T-cell (primary cell): ENCODE measurements around the gene SLIT3. TPM values are rescaled to one million over a fixed set of nuclear protein-coding genes. Genes with fewer than 3 reads are reported as not detected.

Experiments
- ATAC-seq, 4 experiments: fragments of 200-7000 bp in 3 of 4; fragments of 150-1000 bp in 1 of 4; cut with Tn5 transposase; replicated peaks in 1 of 4; 1 replicate in 3 of 4; 2 replicates in 1 of 4; pipeline ENCODE4 v1.10.0; 2021; ENCODE audit warnings: moderate library complexity in 3 of 4, mild to moderate bottlenecking in 2 of 4, moderate number of reproducible peaks in 1 of 4
- CTCF ChIA-PET, 2 donors: fragments of 300-600 bp; sonication (Branson Sonifier 250); formaldehyde crosslinking; loops; one replicate each; lab custom pipeline; 2022; ENCODE audit warnings: antibody characterized with exemption in 2 of 2; lab: Charles Lee
- POLR2A ChIA-PET, 2 donors: fragments of 300-600 bp; sonication (Branson Sonifier 250); formaldehyde crosslinking; loops; one replicate each; lab custom pipeline; 2022; ENCODE audit warnings: antibody characterized with exemption in 2 of 2; lab: Charles Lee
- DNase-seq, 35 experiments: peaks; one replicate each; pipeline versions ENCODE4 v3.0.0 to v3.0.0-alpha.2; 2013 to 2023
- H3K27ac ChIP-seq: one replicate; pipeline ENCODE4 v1.5.1; 2013; ENCODE audit warnings: low read length
- H3K27me3 ChIP-seq, 2 experiments: replicated peaks in 1 of 2; 1 replicate in 1 of 2; 2 replicates in 1 of 2; pipeline versions ENCODE4 v1.6.1 to v1.7.0; 2013; ENCODE audit warnings: low read length in 1 of 2, mixed read lengths in 1 of 2; ENCODE audit not compliant: control insufficient read depth in 2 of 2, insufficient read depth in 2 of 2; ENCODE audit errors: extremely low read depth in 1 of 2
- H3K36me3 ChIP-seq, 2 donors: 1 replicate in 1 of 2; 2 replicates in 1 of 2; pipeline versions ENCODE4 v1.6.1 to v1.7.0; 2013; ENCODE audit warnings: low read length in 1 of 2; ENCODE audit not compliant: control insufficient read depth in 2 of 2, insufficient read depth in 1 of 2; ENCODE audit errors: extremely low read depth in 1 of 2
- H3K4me1 ChIP-seq, 2 experiments: 1 replicate in 1 of 2; 2 replicates in 1 of 2; pipeline versions ENCODE4 v1.6.1 to v1.7.0; 2013; ENCODE audit warnings: low read length in 2 of 2, mixed read lengths in 1 of 2; ENCODE audit not compliant: insufficient read depth in 2 of 2, control insufficient read depth in 1 of 2; ENCODE audit errors: extremely low read depth in 1 of 2
- H3K4me3 ChIP-seq, 2 donors: 1 replicate in 1 of 2; 2 replicates in 1 of 2; pipeline versions ENCODE4 v1.5.1 to v1.7.0; 2013; ENCODE audit warnings: mild to moderate bottlenecking in 2 of 2, low read length in 1 of 2, moderate library complexity in 1 of 2; ENCODE audit not compliant: control insufficient read depth in 1 of 2; ENCODE audit errors: extremely low read depth in 1 of 2
- H3K9me3 ChIP-seq: 2 replicates; pipeline ENCODE4 v1.7.0; 2013
- H3K27ac Mint-ChIP-seq, 2 donors: one replicate each; pipeline ENCODE4 v1.8.0; 2020 to 2021; ENCODE audit warnings: mild to moderate bottlenecking in 2 of 2, mixed read lengths in 2 of 2
- H3K27me3 Mint-ChIP-seq, 2 donors: one replicate each; pipeline ENCODE4 v1.8.0; 2021 to 2022; ENCODE audit warnings: mixed read lengths in 2 of 2
- H3K36me3 Mint-ChIP-seq: one replicate; pipeline ENCODE4 v1.8.0; 2021; ENCODE audit warnings: mixed read lengths
- H3K4me1 Mint-ChIP-seq, 3 donors: one replicate each; pipeline ENCODE4 v1.8.0; 2020 to 2022; ENCODE audit warnings: mixed read lengths in 3 of 3, mild to moderate bottlenecking in 1 of 3
- H3K4me3 Mint-ChIP-seq, 3 donors: one replicate each; pipeline ENCODE4 v1.8.0; 2020 to 2022; ENCODE audit warnings: mild to moderate bottlenecking in 3 of 3, mixed read lengths in 3 of 3, moderate library complexity in 3 of 3
- H3K9me3 Mint-ChIP-seq, 3 donors: one replicate each; pipeline ENCODE4 v1.8.0; 2020 to 2022; ENCODE audit warnings: mixed read lengths in 3 of 3
- WGBS: methylation state at CpG from one replicate; pipeline ENCODE4 v1.1.5; 2013; ENCODE audit warnings: missing lambda C conversion rate; ENCODE audit not compliant: insufficient coverage; 5-methylcytosine and 5-hydroxymethylcytosine counted together
- total RNA-seq, 35 experiments: library from RNA in 6 of 35; stranded (reverse) in 6 of 35; fragments of 120-200 nt in 1 of 35; gene quantifications; one replicate each; pipeline versions ENCODE4 v1.2.1 to v1.2.4 and lab custom pipeline; 2013 to 2026

Gene SLIT3
- total RNA-seq, 5 donors from 2014 or later (not counting 1 experiment from before 2014, with no cell fraction given): 0.13 to 0.32 (median 0.13) TPM; not detected in 2

- H3K4me3 Mint-ChIP-seq: no peak overlapping the region
- no peaks in the 10 kb centered on the region for H3K36me3 Mint-ChIP-seq
- Histone ChIP-seq H3K27ac (no peak overlapping the region), H3K36me3 (no peaks in the 10 kb centered on the region), H3K4me1 (no peaks in the 10 kb centered on the region), H3K9me3 (no peaks in the 10 kb centered on the region), H3K27me3 (peaks cover 0 to 21% of the 10 kb centered on the region in 2 experiments), H3K4me3 (no peak overlapping the region)
- 80% methylated on average over 5 of the region's 9 CpGs for WGBS
- POLR2A ChIA-PET: no interaction called here
- DNase-seq: no peak
- ATAC-seq: no peak
- no peak overlapping the region for H3K27ac Mint-ChIP-seq
- no peaks in the 10 kb centered on the region for H3K27me3 Mint-ChIP-seq
- CTCF ChIA-PET: no interaction called here
- H3K4me1 Mint-ChIP-seq: no peaks in the 10 kb centered on the region
- peaks cover 0 to 4% (median 0%) of the 10 kb centered on the region in 3 donors for H3K9me3 Mint-ChIP-seq
Observed at GRCh38 chr5:168773226-168773625, 527.7 kb downstream of the SLIT3 start.

GRCh38 chr5:168772316-168772961, 528.5 kb downstream of the SLIT3 start:
- ATAC-seq (no peak), DNase-seq (no peak)
- 82% methylated on average over 11 of the region's 22 CpGs for WGBS
- H3K27ac ChIP-seq: no peak overlapping the region
- peaks cover 0 to 9% (median 0%) of the 10 kb centered on the region in 3 donors for H3K9me3 Mint-ChIP-seq
- no peaks in the 10 kb centered on the region for H3K4me1 Mint-ChIP-seq
- no peak overlapping the region for H3K4me3 ChIP-seq
- H3K9me3 ChIP-seq: no peaks in the 10 kb centered on the region
- H3K4me3 Mint-ChIP-seq: no peak overlapping the region
- H3K27me3 Mint-ChIP-seq: no peaks in the 10 kb centered on the region
- no peaks in the 10 kb centered on the region for H3K36me3 ChIP-seq
- ChIA-PET POLR2A (no interaction called here), CTCF (no interaction called here)
- H3K36me3 Mint-ChIP-seq: no peaks in the 10 kb centered on the region
- peaks cover 0 to 21% of the 10 kb centered on the region in 2 experiments for H3K27me3 ChIP-seq
- H3K27ac Mint-ChIP-seq: no peak overlapping the region
- H3K4me1 ChIP-seq: no peaks in the 10 kb centered on the region

- no peak for ATAC-seq
- H3K36me3 ChIP-seq: no peaks in the 10 kb centered on the region
- Mint-ChIP-seq H3K4me3 (no peak overlapping the region), H3K4me1 (no peaks in the 10 kb centered on the region), H3K9me3 (peaks cover 0 to 9% (median 0%) of the 10 kb centered on the region in 3 donors), H3K27me3 (no peaks in the 10 kb centered on the region), H3K27ac (no peak overlapping the region), H3K36me3 (no peaks in the 10 kb centered on the region)
- 78% methylated on average over 5 of the region's 6 CpGs for WGBS
- no peak overlapping the region for H3K4me3 ChIP-seq
- ChIA-PET CTCF (no interaction called here), POLR2A (no interaction called here)
- H3K4me1 ChIP-seq: no peaks in the 10 kb centered on the region
- peaks cover 0 to 21% of the 10 kb centered on the region in 2 experiments for H3K27me3 ChIP-seq
- H3K9me3 ChIP-seq: no peaks in the 10 kb centered on the region
- DNase-seq: no peak
- no peak overlapping the region for H3K27ac ChIP-seq
Observed at GRCh38 chr5:168771678-168772077, 529.3 kb downstream of the SLIT3 start.

- POLR2A ChIA-PET: interaction anchor here in 1 of 2 donors (0.6 kb wide), 1 partner anchor 1134 kb away, joined by 6 read pairs; no protein-coding TSS in a partner anchor
- peaks cover 0 to 9% (median 0%) of the 10 kb centered on the region in 3 donors for H3K9me3 Mint-ChIP-seq
- peaks cover 0 to 19% of the 10 kb centered on the region in 2 experiments for H3K27me3 ChIP-seq
- H3K4me1 Mint-ChIP-seq: no peaks in the 10 kb centered on the region
- H3K9me3 ChIP-seq: no peaks in the 10 kb centered on the region
- DNase-seq: no peak
- H3K36me3 Mint-ChIP-seq: no peaks in the 10 kb centered on the region
- H3K4me3 Mint-ChIP-seq: no peak overlapping the region
- no peaks in the 10 kb centered on the region for H3K36me3 ChIP-seq
- H3K4me3 ChIP-seq: no peak overlapping the region
- CTCF ChIA-PET: interaction anchor here in 1 of 2 donors (0.5 kb wide), 1 partner anchor 348 kb away, joined by 7 read pairs; no protein-coding TSS in a partner anchor
- H3K27ac Mint-ChIP-seq: no peak overlapping the region
- H3K27ac ChIP-seq: no peak overlapping the region
- no peaks in the 10 kb centered on the region for H3K27me3 Mint-ChIP-seq
- 74% methylated on average over 4 of the region's 5 CpGs for WGBS
- H3K4me1 ChIP-seq: no peaks in the 10 kb centered on the region
- no peak for ATAC-seq
Observed at GRCh38 chr5:168770996-168771395, 529.9 kb downstream of the SLIT3 start.

- ChIA-PET POLR2A (no interaction called here), CTCF (no interaction called here)
- Histone ChIP-seq H3K4me3 (no peak overlapping the region), H3K36me3 (no peaks in the 10 kb centered on the region), H3K27me3 (peaks cover 0 to 22% of the 10 kb centered on the region in 2 experiments), H3K27ac (no peak overlapping the region), H3K9me3 (no peaks in the 10 kb centered on the region), H3K4me1 (no peaks in the 10 kb centered on the region)
- Mint-ChIP-seq H3K27ac (no peak overlapping the region), H3K36me3 (no peaks in the 10 kb centered on the region), H3K9me3 (peaks cover 0 to 5% (median 0%) of the 10 kb centered on the region in 3 donors), H3K4me3 (no peak overlapping the region), H3K4me1 (no peaks in the 10 kb centered on the region), H3K27me3 (no peaks in the 10 kb centered on the region)
- ATAC-seq (no peak), DNase-seq (no peak)
- 69% methylated on average over 5 of the region's 8 CpGs for whole genome bisulfite sequencing
Observed at GRCh38 chr5:168770036-168770498, 530.9 kb downstream of the SLIT3 start.

GRCh38 chr5:168768172-168768571, 532.8 kb downstream of the SLIT3 start:
- ATAC-seq: no peak

More at GRCh38 chr5:168768172-168768571, 532.8 kb downstream of the SLIT3 start:
- Histone ChIP-seq H3K27me3 (peaks cover 0 to 27% of the 10 kb centered on the region in 2 experiments), H3K9me3 (no peaks in the 10 kb centered on the region), H3K27ac (no peak overlapping the region), H3K36me3 (no peaks in the 10 kb centered on the region), H3K4me3 (no peak overlapping the region), H3K4me1 (no peaks in the 10 kb centered on the region)
- no peak overlapping the region for H3K4me3 Mint-ChIP-seq
- H3K27me3 Mint-ChIP-seq: peaks cover 0 to 4% of the 10 kb centered on the region in 2 donors
- peaks cover 0 to 5% (median 0%) of the 10 kb centered on the region in 3 donors for H3K9me3 Mint-ChIP-seq
- CTCF ChIA-PET: no interaction called here
- no peaks in the 10 kb centered on the region for H3K4me1 Mint-ChIP-seq
- no peaks in the 10 kb centered on the region for H3K36me3 Mint-ChIP-seq
- POLR2A ChIA-PET: no interaction called here
- DNase-seq: no peak
- H3K27ac Mint-ChIP-seq: no peak overlapping the region
- 84% methylated on average over 13 of the region's 13 CpGs for WGBS
